ELF-1 (cell line): ENCODE measurements around the gene NCOA7.
"Not testable (repeated sequence)": the region's sequence is repeated elsewhere in the genome, so short reads cannot be mapped to it uniquely, and the experiment has no call there.

Experiments
- DNase-seq: peaks from one replicate; pipeline ENCODE4 v3.0.0-alpha.2; 2016; ENCODE audit warnings: low read depth, low spot score

The NCOA7 gene

DNA sequence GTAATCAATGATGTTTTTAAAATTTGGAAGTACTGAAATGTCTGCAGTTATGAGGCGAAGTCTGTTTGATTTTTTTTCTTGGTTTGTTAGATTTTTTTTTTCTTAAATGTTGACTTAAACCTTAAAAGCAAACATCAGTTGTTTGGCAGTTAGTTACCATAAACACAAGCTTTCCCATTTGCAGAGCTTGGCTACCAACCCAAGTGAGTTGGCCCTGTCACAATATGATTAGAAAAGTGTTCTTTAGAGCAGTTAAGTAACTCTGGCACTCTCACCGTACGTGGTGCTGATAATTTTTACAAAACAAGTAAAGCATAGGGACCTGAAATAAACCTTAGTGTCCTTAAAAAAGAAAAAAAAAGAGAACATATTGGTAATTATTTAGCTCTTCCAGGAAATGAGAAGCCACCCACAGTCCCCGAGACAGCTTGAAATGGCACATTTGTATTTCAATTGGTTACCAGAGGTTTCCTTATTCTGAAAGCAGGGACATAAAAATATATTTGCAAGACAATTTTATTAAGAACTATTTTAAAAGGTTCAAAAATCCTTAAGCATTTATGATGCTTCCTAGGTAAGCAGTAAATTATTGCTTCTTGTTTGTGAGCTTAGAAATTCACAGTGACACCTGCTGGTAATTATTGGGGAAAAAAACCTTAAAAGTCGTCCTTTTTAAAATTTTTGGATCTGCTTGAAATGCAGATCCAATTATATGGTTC, 37.4 kb upstream of the NCOA7 start:
- no peak for DNase-seq

DNA sequence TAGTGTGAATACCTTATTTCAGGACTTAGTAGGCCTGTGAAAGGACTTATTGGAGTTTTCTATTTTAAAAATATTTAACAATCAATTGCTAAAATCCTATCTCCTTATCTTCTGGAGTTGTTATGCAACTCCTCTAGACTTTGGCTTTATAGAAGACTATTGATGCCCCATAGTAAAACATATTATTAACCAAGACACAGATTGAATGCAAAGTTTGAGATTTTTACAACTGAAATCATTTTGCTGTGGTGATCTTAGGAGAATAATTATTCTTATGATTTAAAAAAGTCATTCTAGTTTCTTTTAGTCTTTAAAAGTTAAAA, 36.9 kb upstream of the NCOA7 start:
- no peak for DNase-seq

DNA sequence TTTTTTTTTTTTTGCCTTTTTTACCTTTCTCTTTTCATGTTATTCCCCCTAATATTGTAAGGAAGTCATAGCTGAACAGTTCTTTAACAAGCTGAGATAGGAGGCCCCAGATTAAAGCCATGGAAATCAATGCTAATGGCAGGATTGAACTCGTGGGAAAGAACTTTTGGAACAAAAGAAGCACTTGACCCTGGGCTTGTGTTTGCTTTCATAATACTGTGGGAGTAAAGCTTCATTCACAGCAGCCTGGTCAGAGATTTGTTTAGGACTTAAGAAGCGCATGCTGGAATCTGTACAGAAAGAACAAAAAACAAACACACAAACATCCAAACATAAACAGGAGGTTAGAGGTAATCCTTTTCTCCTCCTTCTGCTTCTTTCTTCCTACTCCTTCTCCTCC, 36.2 kb upstream of the NCOA7 start:
- no peak for DNase-seq

DNA sequence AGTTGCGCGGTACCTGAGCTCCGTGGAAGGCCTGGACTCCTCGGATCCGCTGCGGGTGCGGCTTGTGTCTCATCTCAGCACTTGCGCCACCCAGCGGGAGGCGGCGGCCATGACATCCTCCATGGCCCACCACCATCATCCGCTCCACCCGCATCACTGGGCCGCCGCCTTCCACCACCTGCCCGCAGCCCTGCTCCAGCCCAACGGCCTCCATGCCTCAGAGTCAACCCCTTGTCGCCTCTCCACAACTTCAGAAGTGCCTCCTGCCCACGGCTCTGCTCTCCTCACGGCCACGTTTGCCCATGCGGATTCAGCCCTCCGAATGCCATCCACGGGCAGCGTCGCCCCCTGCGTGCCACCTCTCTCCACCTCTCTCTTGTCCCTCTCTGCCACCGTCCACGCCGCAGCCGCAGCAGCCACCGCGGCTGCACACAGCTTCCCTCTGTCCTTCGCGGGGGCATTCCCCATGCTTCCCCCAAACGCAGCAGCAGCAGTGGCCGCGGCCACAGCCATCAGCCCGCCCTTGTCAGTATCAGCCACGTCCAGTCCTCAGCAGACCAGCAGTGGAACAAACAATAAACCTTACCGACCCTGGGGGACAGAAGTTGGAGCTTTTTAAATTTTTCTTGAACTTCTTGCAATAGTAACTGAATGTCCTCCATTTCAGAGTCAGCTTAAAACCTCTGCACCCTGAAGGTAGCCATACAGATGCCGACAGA, 31.4 kb upstream of the NCOA7 start:
- peak; percentile 91 for DNase-seq

DNA sequence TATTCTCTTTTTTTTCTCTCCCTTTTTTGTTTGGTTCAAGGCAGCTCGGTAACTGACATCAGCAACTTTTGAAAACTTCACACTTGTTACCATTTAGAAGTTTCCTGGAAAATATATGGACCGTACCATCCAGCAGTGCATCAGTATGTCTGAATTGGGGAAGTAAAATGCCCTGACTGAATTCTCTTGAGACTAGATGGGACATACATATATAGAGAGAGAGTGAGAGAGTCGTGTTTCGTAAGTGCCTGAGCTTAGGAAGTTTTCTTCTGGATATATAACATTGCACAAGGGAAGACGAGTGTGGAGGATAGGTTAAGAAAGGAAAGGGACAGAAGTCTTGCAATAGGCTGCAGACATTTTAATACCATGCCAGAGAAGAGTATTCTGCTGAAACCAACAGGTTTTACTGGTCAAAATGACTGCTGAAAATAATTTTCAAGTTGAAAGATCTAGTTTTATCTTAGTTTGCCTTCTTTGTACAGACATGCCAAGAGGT, 30.8 kb upstream of the NCOA7 start:
- DNase-seq: no peak

DNA sequence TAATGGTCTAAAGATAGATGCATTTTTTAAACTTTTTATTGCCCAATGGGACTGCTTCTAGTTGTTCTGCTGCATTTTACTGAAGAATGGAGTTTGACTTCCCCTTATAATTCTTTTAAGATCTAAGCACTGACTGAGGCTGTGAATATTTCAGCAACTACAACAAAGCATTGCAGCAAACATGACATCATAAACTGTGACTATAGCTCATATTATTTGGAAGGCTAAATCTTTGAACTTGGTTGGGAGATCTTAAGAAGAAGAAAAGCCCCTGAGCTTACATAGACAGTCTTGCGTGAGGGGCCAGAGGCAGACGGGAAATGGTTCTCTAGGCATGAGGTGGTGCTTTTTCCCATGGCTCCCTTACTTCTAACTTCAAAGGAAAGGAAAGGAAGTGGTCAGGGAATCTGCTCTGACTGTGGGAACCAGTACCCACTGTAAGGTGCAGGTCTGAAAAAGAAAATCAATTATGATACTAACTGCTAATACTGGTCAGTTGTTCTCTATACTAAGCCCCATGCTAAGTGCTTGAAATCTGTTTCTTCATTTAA, 26.6 kb upstream of the NCOA7 start:
- DNase-seq: no peak

GRCh38 chr6:125765944-125766343, 24.8 kb upstream of the NCOA7 start:
- DNase-seq: no peak

GRCh38 chr6:125766641-125767040, 24.1 kb upstream of the NCOA7 start:
- DNase-seq: no peak

DNA sequence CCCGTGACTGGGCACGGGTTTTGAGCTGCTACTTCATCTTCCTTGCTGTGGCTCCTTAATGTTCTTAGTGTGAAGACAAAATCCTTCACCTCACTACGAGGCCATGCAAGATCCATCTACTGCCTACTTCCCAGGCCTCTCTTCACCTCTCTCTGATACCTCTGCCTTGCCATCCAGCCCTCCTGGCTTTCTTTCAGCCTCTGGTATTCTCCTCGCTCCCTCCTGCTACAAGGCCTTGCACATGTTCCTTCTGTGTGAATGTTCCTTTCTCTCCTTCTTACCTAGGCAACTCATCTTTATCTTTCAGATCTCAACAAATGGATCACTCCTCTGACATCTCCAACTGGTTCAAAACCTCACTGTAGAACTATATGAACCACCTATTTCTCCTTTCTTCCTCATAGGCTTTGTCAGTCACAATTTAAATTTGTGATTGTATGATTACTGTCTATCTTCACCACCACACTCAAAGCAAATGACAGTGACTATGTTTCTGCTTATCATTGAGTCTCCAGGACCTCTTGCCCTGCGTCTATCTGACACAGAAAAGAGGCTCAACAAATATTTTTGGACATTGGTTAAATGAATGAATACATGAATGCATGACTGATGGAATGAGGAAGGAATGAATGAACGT, 21.5 kb upstream of the NCOA7 start:
- no peak for DNase-seq

DNA sequence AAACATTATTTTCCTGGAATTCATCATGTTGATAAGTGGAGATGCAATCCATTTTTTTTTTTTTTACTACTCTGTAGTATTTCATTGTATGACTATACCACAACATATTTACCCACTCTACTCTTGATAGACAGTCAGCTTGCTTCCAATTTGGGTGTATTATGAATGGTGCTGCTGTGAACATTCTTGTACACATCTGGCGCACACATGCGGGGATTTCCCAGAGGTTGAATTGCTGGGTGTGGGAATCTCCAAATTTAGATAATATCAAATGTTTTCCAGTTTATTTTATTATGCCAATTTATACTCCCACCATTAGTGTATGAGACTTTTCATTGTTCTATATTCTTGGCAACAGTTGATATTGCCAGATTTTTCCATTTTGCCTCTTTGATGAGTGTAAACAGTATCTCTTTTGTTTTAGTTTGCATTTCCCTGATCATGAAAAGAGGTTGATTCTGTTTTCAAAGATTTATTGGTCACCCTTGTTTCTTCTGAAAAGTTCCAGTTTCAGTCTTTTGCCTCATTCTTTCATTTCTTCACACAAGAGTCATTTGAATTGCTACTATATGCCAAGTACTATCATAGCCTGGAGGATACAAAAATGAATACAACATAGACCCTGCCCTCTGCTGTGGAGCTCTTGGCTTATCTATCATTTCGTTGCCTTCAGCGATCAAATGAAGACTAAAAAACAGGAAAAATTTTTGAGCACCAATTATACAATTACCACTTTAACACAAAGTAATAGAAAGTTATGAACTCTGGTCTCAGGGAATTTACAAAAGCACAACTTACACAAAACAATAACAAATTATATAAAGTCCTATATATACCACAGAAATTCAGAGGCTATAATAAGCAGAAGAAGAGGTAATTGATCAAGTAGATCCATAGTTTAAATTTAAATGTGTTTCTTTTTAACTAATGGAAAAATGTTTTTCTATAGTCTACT, 17.1 kb upstream of the NCOA7 start:
- DNase-seq: no peak

DNA sequence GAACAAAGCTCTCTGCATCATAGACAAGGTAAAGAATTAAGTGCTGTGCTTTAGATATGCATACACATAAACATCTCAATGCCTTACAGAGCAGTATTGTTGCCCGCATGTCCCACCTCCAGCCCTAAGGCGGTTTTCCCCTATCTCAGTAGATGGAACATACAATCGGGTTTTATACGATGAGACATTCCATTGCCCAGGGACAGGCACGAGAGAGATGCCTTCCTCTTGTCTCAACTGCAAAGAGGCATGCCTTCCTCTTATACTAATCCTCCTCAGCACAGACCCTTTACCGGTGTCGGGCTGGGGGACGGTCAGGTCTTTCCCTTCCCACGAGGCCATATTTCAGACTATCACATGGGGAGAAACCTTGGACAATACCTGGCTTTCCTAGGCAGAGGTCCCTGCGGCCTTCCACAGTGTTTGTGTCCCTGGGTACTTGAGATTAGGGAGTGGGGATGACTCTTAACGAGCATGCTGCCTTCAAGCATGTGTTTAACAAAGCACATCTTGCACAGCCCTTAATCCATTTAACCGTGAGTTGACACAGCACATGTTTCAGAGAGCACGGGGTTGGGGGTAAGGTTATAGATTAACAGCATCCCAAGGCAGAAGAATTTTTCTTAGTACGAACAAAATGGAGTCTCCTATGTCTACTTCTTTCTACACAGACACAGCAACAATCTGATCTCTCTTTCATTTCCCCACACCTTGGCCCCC, 14.5 kb upstream of the NCOA7 start:
- DNase-seq: not testable (repeated sequence)

DNA sequence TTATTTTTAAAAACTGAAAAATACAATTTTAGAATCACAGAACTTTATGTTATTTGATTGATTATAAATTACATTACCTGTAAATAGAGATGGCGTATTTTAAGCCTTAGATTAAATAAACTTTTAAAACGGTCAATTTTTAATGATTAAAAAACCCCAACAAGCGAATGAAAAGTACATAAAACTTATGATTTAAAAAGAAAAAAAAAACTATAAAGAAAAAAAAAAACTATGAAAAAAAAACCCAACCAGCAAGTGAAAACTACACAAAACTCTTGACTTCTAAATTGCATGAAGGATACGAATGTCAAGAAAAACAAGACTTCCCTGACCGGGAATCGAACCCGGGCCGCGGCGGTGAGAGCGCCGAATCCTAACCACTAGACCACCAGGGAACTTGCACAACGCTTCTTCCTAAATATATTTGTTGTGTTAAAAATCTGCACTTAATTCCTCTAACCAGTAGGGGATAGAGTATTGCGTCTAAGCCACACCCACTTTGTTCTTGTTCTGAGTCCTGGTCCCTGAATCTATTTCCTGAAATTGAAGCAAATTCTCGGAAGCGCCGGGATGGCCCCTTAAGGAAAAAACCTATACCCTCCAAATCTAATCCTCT, 10.7 kb upstream of the NCOA7 start:
- peak; percentile 97 for DNase-seq

DNA sequence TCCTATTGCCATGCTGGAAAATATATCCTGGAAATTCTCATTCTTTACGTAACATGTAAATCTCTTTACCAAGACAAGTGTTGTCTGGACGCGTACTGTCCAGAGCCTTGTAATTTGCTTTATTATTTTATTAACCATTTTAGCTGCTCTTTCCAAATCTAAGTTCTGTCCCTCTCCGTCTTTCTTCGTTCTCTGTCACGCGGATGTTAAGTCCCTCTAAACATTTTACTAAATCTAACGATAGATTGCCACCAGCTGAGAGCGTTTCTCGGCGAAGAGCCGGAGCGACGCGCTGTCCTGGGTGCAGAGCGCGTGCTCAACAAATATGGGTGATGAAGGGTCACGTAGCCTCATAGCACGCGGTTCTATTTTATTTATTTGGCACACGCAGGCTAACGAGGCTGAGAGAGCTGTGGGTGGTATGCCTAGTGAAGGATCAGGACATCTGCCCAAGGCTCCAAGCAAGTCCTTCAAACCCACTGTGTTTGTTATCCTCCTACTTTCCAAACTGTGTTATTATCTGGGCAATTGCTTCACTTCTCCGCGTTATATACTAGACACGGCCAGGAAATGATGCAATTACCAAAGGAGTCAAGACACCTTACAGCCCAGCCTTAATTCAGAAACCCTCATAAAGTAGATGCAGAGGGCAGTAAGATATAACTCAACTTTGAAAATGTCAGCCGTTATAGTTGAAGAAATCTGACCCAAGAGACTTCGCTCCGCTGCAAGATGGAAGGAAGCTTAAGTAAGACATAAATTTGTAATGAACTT, 10.0 kb upstream of the NCOA7 start:
- peak; percentile 62 for DNase-seq

GRCh38 chr6:125781314-125781868, 9.4 kb upstream of the NCOA7 start:
- no peak for DNase-seq

- no peak for DNase-seq
Measured at GRCh38 chr6:125784365-125784764, 6.4 kb upstream of the NCOA7 start.

DNA sequence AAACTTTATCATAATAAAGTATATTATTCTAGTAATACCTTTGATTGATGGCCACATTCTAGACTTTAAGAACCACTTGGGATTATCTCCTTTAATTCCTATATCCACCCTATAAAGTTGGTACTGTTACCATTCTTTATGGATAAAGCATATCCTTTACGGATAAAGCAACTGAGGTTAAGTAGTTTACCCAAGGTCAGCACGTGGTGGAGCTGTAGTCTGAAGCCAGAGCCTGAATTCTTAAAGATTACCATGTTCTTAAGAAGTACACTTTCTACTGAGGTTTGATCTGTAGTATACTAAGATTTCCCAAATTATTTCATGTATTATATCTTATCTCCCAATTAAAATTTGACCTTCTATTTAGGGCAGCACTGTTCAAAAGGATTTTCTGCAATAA, 3.0 kb upstream of the NCOA7 start:
- DNase-seq: no peak

GRCh38 chr6:125789167-125789566, 1.6 kb upstream of the NCOA7 start:
- DNase-seq: no peak

- DNase-seq: peak; percentile 66
Measured at GRCh38 chr6:125789576-125790357, 993 bp upstream of the NCOA7 start.
